AG08395 (cell line): Measurements from ENCODE around the gene UBE4B.
"Not testable (repeated sequence)": the region's sequence is repeated elsewhere in the genome, so short reads cannot be mapped to it uniquely, and the experiment has no call there.

Experiments used
- DNase-seq: peaks from one replicate; pipeline ENCODE4 v3.0.0; 2012; ENCODE audit warnings: mixed read lengths, low spot score

Gene UBE4B

DNA sequence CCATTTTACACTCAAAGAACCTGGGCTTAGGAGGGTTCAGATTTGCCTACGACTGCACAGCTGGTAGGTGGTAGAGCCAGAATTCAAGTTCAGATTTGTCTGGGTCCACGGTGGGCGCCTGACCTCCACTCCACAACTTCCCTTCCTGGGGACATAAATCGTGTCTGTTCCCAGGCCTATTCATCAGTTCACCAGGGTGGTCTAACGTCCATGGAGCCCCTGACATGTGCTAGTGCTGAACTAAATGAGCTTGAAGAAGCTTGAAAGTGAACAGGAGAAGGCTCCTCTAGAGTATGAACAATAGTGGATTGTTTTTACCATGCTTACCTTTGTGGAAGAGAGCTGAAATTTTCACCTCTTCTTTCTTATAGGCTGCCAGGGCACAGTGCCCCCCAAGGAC, 145.1 kb downstream of the UBE4B start:
- no peak for DNase-seq

DNA sequence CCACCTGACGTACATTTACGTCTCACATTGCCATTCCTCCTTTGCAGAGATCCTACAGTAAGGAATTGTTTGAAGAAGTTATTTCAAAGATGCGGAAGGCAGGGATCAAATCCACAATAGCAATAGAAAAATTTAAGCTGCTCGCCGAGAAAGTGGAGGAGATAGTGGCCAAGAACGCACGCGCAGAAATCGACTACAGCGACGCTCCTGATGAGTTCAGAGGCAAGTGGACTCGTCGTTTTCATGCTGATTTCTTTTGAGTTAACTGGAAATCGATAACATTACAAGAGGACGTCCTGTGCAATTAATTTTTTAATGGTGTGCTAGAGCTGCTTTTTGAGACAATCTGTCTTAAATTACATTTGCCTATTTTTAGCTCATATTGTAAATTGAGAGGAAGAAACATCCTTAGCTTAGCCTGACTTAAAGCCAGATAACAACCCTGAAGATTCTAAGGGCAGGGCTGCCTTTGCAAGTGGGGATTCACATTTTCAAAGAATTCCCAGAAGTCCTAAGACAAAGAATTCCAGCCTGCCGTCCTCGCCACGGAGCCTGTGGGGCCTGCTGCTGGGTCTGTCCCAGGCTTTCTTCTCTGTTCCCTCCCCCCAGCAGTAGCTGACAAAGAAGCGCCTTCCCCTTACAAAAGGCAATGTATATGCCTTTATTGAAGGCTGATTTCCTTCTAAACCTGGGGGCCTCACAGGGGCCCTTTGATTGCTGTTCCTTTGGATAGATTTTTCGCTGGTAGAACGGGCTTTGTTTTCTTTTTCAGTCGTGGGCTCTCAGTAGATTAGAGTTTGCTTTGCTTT, 146.0 kb downstream of the UBE4B start:
- DNase-seq: no peak

DNA sequence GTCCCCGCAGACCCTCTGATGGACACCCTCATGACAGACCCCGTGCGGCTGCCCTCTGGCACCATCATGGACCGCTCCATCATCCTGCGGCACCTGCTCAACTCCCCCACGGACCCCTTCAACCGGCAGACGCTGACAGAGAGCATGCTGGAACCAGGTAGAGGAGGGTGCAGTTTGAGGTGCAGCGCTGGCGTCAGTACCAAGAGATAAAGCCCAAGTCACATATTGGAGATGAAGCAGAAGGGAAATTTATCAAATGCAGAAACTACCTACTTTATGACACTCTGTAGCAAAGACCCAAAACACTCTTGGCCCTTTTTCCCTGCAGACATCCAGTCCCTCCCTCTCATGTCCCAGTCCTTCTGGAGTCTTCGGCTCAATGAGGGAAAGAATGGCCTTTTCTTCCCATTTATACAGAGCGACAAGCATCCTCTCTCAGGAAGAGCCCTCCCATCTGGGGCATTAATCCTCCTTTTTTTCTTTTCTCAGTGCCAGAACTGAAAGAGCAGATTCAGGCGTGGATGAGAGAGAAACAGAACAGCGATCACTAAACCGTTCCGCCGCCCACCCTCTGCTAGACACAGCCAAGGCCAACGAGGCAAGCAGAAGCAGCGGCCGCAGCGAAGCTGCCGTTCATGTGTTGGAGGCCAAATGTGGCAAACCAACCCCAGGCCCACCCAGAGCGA, 146.8 kb downstream of the UBE4B start:
- no peak for DNase-seq

DNA sequence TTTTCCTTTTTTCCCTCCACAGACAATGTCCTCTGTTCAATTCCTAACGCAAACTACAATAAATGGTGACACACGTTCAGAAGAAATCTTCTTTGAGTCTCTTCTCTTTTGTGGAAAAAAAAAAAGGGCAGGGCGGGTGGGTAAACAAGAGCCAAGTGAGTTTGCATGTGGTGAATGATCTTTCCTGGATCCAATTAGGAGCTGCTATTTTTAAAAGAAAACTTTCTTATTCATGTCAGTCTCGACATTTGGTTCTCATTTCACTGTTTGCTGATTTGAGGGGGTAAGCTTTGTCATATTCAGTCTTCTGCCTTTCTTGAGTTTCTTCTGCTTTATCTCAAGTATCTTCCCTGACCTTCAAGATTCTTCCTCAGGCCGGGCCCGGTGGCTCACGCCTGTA, 148.4 kb downstream of the UBE4B start:
- DNase-seq: peak; percentile 58

DNA sequence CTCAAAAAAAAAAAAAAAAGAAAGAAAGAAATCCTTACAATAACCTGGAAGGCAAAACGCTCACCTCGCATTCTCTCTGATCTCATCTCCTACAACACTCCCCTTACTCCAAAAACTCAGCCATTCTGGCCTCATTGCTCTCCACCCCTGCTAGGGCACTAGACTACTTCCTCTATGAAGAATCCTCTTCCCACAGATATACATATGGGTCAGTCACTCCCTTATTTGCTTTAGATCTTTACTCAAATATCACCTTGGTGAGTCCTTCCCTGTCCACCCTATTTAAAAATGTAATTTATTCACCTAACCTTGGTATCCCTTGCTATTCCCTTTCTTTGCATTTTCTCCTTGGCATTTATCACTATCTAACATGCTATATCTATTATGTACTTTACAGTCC, 153.0 kb downstream of the UBE4B start:
- DNase-seq: no peak

DNA sequence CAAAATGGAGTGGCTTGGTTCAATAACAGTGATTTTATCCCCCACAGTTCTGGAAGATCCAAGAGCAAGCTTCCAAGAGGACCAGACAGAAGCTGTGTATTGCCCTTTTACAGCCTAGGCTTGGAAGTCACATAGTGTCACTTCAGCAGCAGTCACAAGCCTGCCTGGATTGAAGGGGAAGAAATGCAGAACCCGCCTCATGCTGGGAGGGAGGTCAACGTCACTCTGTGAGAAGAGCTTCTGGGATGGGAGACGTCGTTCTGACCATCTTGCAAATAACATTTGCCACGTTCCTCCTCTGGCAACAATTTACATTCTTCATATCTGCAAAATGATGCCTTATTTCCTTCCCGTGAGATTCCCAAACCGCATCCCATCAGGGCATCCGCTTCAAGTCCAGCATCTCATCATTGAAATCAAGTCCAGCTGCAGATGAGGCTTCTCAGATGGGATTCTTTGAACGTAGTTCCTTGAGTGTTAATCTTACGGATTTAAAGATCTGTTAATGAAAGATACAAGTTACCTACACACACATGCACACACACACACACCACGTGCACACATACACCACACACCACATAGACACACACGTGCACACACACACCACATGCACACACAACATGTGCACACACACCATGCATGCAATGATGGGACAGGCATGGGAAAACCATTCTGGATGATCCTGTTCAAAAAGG, 153.7 kb downstream of the UBE4B start:
- peak; percentile 70 for DNase-seq

DNA sequence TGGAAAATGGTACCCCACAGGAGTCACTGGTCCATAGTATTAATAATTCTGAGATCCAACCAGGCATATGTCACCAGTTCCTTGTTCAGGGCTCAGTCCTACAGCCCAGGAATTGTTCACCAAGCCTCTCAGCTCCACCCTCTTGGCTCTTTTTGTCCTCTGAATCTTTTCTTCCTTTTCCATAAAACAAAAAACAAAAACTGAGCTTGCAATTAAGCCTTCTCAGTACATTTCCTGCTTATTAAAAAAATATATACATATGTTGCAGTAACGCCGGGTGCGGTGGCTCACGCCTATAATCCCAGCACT, 154.2 kb downstream of the UBE4B start:
- no peak for DNase-seq

DNA sequence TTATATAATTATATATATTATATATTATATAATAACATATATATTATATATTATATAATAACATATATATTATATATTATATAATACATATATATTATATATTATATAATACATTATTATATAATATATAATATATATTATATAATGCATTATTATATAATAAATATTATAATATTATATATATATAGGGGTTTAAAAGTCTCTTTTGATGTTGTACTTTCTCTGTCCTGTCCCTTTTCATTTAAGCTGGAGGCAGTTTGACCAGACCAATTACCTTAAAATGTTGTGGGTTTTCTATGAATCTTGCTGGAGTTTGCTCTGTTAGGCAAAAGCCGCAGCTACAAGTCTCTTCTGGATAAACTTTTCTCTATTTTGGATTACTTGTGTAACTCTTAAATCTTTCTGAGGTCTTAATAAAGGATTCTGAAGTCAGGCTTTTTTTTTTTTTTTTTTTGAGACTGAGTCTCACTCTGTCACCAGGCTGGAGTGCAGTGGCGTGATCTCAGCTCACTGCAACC, 155.4 kb downstream of the UBE4B start:
- DNase-seq: no peak

DNA sequence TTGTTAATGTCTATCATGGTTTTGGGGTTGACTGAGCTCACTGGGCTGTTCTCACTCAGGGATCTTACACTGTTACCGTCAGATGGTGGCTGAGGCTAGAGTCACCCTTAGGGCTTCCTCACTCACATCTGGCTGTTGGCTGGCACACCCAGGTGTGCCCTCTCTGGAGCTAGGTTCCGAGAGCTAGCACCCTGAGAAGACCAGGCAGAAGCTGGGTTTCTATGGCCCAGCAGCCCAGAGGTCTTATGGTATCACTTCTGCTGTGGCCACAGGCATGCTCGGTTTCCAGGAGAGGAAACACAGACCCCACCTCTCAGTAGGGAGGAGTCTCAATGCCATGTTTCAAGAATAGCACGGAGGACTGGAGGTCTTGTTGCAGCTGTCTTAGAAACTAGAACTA, 156.9 kb downstream of the UBE4B start:
- DNase-seq: no peak

DNA sequence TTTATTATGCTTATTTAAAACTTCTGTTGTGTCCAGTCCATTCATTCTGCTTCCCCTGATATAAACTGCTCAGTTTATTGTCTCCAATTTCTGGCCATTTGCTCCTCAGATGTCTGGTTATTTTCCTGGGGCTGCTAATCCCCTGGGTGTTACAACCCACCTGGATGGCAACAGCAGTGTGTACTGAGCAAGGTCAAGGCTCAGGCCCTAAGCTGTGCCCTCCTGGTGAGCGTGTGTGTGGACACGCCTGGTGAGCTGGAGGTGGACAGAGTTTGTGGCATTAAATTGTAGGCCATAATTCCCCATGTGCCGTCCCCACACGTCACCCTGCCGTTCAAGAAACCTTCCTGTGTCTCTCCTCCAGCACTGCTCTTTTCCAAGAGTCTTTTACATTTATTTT, 159.5 kb downstream of the UBE4B start:
- DNase-seq: no peak

DNA sequence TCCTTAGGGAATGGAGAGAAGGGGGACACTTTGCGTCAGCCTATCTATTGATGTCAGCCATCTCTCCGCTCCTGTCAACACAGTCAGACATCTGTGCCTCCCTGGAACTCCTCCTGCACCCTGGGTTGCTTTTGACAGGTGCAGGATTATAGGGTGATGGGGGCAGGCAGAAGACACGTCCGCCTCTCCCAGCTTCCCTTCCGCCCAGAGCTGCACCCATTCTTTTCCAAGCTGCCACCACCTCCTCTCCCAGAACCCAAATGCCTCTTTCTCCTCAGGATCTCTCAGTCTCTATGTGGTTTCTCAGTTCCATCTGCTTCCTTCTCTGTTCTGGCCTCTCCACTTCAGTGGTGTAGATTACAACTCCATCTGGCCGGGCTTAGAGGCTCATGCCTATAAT, 160.5 kb downstream of the UBE4B start:
- no peak for DNase-seq

DNA sequence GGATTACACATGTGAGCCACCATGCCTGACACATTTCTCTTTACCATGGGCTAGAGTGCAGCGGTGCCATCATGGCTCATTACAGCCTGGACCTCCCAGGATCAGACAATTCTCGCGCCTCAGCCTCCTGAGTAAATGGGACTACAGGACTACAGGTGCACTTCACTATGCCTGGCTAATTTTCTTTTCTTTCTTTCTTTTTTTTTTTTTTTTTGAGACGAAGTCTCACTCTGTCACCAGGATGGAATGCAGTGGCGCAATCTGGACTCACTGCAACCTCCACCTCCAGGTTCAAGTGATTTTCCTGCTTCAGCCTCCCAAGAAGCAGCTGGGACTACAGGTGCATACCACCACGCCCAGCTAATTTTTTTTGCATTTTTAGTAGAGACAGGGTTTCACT, 162.8 kb downstream of the UBE4B start:
- DNase-seq: no peak

DNA sequence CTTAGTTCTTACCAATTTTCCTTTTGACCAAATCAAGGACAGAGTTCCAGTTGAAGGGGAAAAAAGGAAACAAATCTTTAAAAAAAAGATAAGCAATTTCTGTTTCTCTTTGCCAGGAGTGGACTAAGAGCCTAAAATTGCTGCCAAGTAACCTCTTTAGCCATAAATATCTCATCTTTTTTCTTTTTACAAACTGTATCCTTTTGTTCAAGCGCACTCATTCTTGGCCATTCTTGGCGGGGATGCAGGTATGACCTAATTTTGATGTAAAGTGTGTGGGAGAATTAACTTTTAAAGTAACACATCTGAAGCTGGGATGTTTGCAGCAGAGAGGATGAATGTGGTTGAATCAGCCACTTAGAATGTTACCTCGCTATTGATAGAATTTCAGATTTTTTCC, 164.2 kb downstream of the UBE4B start:
- no peak for DNase-seq

DNA sequence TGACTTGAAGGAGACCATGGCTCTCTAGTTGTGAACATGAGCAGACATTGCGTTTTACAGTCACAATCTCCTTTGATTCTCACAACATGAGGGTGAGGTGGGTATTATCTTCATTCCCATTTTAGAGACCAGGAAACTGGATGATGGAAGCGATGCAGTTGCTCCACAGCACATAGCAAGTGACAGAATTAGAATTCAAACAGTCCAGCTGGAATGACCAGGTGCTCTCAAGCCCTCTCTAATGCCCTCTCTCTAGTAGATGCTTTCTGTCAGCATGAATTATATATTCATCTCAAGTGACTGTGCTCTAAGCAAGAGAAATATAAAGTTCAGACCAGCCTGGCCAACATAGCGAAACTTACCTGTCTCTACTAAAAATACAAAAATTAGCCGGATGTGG, 167.9 kb downstream of the UBE4B start:
- DNase-seq: no peak

DNA sequence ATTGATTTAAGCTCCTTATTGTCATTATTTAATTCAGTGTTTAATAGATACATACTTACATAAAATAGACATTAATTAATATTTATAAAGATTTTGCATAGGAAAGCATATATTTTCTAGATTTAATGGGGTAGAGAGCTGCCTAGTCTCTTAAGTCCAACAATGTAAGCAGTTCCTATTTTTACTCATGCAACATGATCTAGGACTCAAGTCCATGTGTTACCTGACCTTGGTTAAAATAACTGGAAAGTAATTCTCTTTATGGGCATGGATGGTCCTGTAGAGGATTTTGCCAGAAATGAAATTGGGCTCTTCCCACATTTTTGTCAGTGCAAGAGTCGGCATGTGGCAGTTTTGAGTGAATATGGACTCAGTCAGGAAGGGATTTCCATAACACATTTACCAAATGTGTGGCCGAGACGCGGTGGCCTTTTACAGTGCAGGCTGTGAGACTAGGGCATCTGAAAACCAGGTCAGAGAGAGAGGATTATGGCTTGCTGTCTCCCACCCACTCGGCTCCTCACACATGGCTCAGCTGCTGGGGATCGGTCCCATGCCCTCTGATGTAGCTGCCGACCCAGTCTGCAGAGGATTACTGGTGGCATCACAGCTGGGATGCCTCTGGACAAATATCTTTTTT, 171.4 kb downstream of the UBE4B start:
- DNase-seq: no peak

DNA sequence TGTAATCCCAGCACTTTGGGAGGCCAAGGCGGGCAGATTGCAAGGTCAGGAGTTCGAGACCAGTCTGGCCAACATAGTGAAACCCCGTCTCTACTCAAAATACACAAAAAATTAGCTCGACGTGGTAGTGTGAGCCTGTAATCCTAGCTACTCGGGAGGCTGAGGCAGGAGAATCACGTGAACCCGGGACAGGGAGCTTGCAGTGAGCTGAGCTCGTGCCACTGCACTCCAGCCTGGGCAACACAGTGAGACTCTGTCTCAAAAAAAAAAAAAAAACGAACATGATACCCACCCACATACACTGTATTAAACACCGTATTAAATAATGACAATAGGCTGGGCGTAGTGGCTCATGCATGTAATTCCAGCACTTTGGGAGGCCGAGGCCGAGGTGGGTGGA, 172.4 kb downstream of the UBE4B start:
- DNase-seq: not testable (repeated sequence)

DNA sequence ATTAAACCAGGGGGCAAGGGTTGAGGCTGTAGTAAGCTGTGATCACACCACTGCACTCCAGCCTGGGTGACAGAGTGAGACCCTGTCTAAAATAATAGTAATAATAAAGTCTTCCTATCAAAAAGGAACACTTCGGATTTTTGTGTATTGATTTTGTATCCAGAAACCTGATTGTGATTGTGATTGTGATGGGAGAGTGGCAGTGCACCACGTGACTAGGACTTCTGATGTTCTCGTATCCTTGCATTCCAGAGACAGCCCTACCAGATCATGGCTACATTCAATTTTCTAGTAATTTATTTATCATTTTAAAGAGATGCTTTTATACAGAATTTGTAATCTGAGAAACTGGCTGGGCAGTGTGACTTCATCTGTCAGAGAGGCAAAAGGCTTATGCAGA, 175.1 kb downstream of the UBE4B start:
- DNase-seq: no peak

DNA sequence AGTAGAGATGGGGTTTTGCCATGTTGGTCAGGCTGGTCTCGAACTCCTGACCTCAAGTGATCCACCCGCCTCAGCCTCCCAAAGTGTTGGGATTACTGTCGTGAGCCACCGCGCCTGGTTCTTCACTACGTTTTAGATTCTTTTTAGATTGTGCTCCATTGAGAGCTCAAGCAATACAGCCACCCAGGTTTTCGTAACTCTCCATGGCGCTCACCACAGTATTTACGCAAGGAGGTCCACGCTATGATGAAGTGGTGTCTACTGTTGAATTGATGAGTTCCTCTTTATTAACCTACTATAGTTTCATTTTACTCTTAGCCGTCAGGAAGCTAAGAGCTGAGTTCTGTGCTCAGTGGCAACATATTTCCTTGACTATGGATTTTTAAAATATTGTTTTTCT, 175.8 kb downstream of the UBE4B start:
- DNase-seq: no peak

DNA sequence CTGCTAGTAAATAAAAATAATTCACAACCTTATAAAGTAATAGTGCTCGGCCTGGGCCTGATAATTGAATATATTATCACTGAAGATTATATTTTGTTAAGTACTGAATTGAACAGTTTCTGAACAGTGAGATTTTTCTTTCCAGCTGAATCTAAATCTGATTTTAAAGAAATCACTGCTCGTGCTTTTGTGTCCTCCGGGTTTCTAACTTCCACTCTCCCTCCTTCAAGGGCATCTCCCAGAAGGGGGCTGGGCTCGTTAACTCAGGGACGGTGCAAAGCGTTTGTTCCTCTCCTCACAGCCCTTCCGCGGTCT, 176.8 kb downstream of the UBE4B start:
- no peak for DNase-seq

DNA sequence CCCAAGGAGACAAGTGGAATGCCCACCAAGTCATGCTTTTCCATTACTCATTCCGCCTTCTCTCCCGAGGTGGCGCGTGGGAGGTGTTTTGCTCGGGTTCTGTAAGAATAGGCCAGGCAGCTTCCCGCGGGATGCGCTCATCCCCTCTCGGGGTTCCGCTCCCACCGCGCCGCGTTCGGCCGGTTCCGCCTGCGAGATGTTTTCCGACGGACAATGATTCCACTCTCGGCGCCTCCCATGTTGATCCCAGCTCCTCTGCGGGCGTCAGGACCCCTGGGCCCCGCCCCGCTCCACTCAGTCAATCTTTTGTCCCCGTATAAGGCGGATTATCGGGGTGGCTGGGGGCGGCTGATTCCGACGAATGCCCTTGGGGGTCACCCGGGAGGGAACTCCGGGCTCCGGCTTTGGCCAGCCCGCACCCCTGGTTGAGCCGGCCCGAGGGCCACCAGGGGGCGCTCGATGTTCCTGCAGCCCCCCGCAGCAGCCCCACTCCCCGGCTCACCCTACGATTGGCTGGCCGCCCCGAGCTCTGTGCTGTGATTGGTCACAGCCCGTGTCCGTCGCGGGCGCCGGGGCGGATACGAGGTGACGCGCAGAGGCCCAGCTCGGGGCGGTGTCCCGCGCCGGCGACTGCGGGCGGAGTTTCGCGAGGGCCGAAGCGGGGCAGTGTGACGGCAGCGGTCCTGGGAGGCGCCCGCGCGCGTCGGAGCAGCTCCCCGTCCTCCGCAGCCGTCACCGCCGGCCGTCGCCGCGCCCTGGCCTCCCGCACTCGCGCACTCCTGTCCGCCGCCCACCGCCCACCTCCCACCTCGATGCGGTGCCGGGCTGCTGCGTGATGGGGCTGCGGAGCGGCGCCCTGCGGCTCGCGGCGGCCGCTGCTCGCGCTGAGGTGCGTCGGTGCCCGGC, 177.4 kb downstream of the UBE4B start, which contains the start of gene KIF1B:
Gene KIF1B (plus strand): TSS at position 666 of the 906 bp plus-strand sequence. CDS start 21,759 bp downstream, outside the sequence.
- peak; percentile 100 for DNase-seq
